H9 (cell line): ENCODE data around the gene SASS6. TPM values are rescaled to one million over a fixed set of nuclear protein-coding genes. Genes with fewer than 3 reads are reported as not detected.
A peak's percentile ranks its signal among the peaks of the same experiment; 100 is the strongest.

Experiments
- DNase-seq: peaks from one replicate; pipeline ENCODE4 v3.0.0-alpha.2; 2017
- H2AFZ ChIP-seq: one replicate; pipeline ENCODE4 v1.6.1; 2013; ENCODE audit warnings: mild to moderate bottlenecking, low read length, control low read depth, moderate library complexity
- H2AK5ac ChIP-seq: 2 replicates; pipeline ENCODE4 v1.6.1; 2013; ENCODE audit warnings: low read length, control low read depth, mixed read lengths; ENCODE audit not compliant: insufficient read length
- H2BK120ac ChIP-seq: one replicate; pipeline ENCODE4 v1.6.1; 2013; ENCODE audit warnings: low read depth, mild to moderate bottlenecking, low read length, control low read depth, inconsistent platforms; ENCODE audit not compliant: poor library complexity, severe bottlenecking
- H2BK12ac ChIP-seq: 2 replicates; pipeline ENCODE4 v1.6.1; 2013; ENCODE audit warnings: low read length, control low read depth, mixed read lengths, low read depth; ENCODE audit not compliant: insufficient read length
- H2BK15ac ChIP-seq: 2 replicates; pipeline ENCODE4 v1.6.1; 2013; ENCODE audit warnings: low read depth, low read length, control low read depth
- H2BK20ac ChIP-seq: one replicate; pipeline ENCODE4 v1.6.1; 2013; ENCODE audit warnings: low read depth, mild to moderate bottlenecking, low read length, control low read depth, inconsistent platforms; ENCODE audit not compliant: poor library complexity, severe bottlenecking
- H2BK5ac ChIP-seq: 2 replicates; pipeline ENCODE4 v1.6.1; 2013; ENCODE audit warnings: low read length, control low read depth, mixed read lengths; ENCODE audit not compliant: insufficient read length
- H3K14ac ChIP-seq: 2 replicates; pipeline ENCODE4 v1.6.1; 2013; ENCODE audit warnings: low read length, control low read depth; ENCODE audit not compliant: insufficient read depth
- H3K18ac ChIP-seq: 2 replicates; pipeline ENCODE4 v1.6.1; 2013; ENCODE audit warnings: low read depth, mild to moderate bottlenecking, mixed read lengths, low read length, control low read depth; ENCODE audit not compliant: insufficient read length
- H3K23ac ChIP-seq: 2 replicates; pipeline ENCODE4 v1.6.1; 2013; ENCODE audit warnings: low read length, control low read depth, mixed read lengths, low read depth; ENCODE audit not compliant: insufficient read length
- H3K23me2 ChIP-seq: 2 replicates; pipeline ENCODE4 v1.6.1; 2013; ENCODE audit warnings: low read depth, mild to moderate bottlenecking, mixed read lengths, low read length, control low read depth; ENCODE audit not compliant: insufficient read length, poor library complexity, severe bottlenecking
- H3K27ac ChIP-seq: 2 replicates; pipeline ENCODE4 v1.5.1; 2013; ENCODE audit warnings: low read length, control low read depth, mixed read lengths, low read depth; ENCODE audit not compliant: insufficient read length
- H3K27me3 ChIP-seq: 2 replicates; pipeline ENCODE4 v1.6.1; 2013; ENCODE audit warnings: low read length, control low read depth, inconsistent platforms; ENCODE audit not compliant: insufficient read depth
- H3K4ac ChIP-seq: 2 replicates; pipeline ENCODE4 v1.6.1; 2013; ENCODE audit warnings: low read depth, mild to moderate bottlenecking, control low read depth, inconsistent platforms, low read length, moderate library complexity
- H3K4me1 ChIP-seq: 2 replicates; pipeline ENCODE4 v1.6.1; 2013; ENCODE audit warnings: low read length, control low read depth, inconsistent platforms; ENCODE audit not compliant: insufficient read depth
- H3K4me2 ChIP-seq: 2 replicates; pipeline ENCODE4 v1.6.1; 2013; ENCODE audit warnings: low read length, control low read depth, mixed read lengths; ENCODE audit not compliant: insufficient read length, insufficient read depth
- H3K56ac ChIP-seq: 2 replicates; pipeline ENCODE4 v1.6.1; 2013; ENCODE audit warnings: low read depth, mild to moderate bottlenecking, mixed read lengths, low read length, control low read depth; ENCODE audit not compliant: insufficient read length
- H3K79me1 ChIP-seq: 2 replicates; pipeline ENCODE4 v1.6.1; 2013; ENCODE audit warnings: low read depth, mild to moderate bottlenecking, moderate library complexity, low read length, control low read depth, inconsistent platforms; ENCODE audit not compliant: insufficient read depth, poor library complexity, severe bottlenecking
- H3K79me2 ChIP-seq: 2 replicates; pipeline ENCODE4 v1.6.1; 2013; ENCODE audit warnings: low read length, control low read depth, inconsistent platforms; ENCODE audit not compliant: insufficient read depth
- H3K9ac ChIP-seq: 2 replicates; pipeline ENCODE4 v1.6.1; 2013; ENCODE audit warnings: low read length, control low read depth, mixed read lengths; ENCODE audit not compliant: insufficient read length; ENCODE audit errors: extremely low read depth
- H3K9me3 ChIP-seq: one replicate; pipeline ENCODE4 v1.6.1; 2013; ENCODE audit warnings: low read depth, low read length, inconsistent platforms; ENCODE audit not compliant: control insufficient read depth
- H3T11ph ChIP-seq: one replicate; pipeline ENCODE4 v1.6.1; 2013; ENCODE audit warnings: mild to moderate bottlenecking, low read length, control low read depth, inconsistent platforms
- H4K20me1 ChIP-seq: one replicate; pipeline ENCODE4 v1.6.1; 2013; ENCODE audit not compliant: control insufficient read depth, insufficient read length, insufficient read depth
- H4K5ac ChIP-seq: 2 replicates; pipeline ENCODE4 v1.6.1; 2013; ENCODE audit warnings: low read depth, mild to moderate bottlenecking, mixed read lengths, low read length, control low read depth; ENCODE audit not compliant: insufficient read length
- H4K8ac ChIP-seq: replicated peaks from 2 replicates; pipeline ENCODE4 v1.6.1; 2013; ENCODE audit warnings: low read length, control low read depth, mixed read lengths, low read depth; ENCODE audit not compliant: insufficient read length
- H4K91ac ChIP-seq: 2 replicates; pipeline ENCODE4 v1.6.1; 2013; ENCODE audit warnings: low read depth, mild to moderate bottlenecking, moderate library complexity, mixed read lengths, low read length, control low read depth; ENCODE audit not compliant: insufficient read length
- H3K27ac Mint-ChIP-seq, 3 experiments: 2 replicates in 2 of 3; 3 replicates in 1 of 3; pipeline ENCODE4 v1.8.0; 2020 to 2021; ENCODE audit warnings: mixed read lengths in 3 of 3, mild to moderate bottlenecking in 1 of 3, moderate library complexity in 1 of 3
- H3K27me3 Mint-ChIP-seq: 2 replicates; pipeline ENCODE4 v1.8.0; 2021; ENCODE audit warnings: low read depth, mild to moderate bottlenecking, moderate library complexity, mixed read lengths
- H3K36me3 Mint-ChIP-seq, 3 experiments: 2 replicates in 2 of 3; 3 replicates in 1 of 3; pipeline ENCODE4 v1.8.0; 2020 to 2021; ENCODE audit warnings: low read depth in 3 of 3, mixed read lengths in 3 of 3; ENCODE audit not compliant: insufficient read depth in 1 of 3
- H3K4me1 Mint-ChIP-seq, 2 experiments: 2 replicates each; pipeline ENCODE4 v1.8.0; 2020; ENCODE audit warnings: mixed read lengths in 2 of 2
- H3K4me3 Mint-ChIP-seq, 2 experiments: 2 replicates in 1 of 2; 3 replicates in 1 of 2; pipeline ENCODE4 v1.8.0; 2020 to 2021; ENCODE audit warnings: mild to moderate bottlenecking in 2 of 2, mixed read lengths in 2 of 2, moderate library complexity in 1 of 2
- H3K9me3 Mint-ChIP-seq, 2 experiments: 2 replicates in 1 of 2; 3 replicates in 1 of 2; pipeline ENCODE4 v1.8.0; 2020; ENCODE audit warnings: mild to moderate bottlenecking in 2 of 2, mixed read lengths in 2 of 2, moderate library complexity in 1 of 2
- WGBS: extraction: QIAGEN DNeasy Blood & Tissue Kit; methylation state at CpG from one replicate; pipeline ENCODE4 v1.1.7; 2013; ENCODE audit warnings: missing lambda C conversion rate, low lambda C conversion rate, mixed read lengths; ENCODE audit not compliant: insufficient read length; ENCODE audit errors: extremely low coverage; 5-methylcytosine and 5-hydroxymethylcytosine counted together
- total RNA-seq: library from RNA; stranded (reverse); gene quantifications from 2 replicates; pipeline ENCODE4 v1.2.1, GENCODE V29; 2021
- TF ChIP-seq, protein P1 (sequence below): fragments of 200-600 bp; sonication (generic); conservative IDR thresholded peaks from 3 replicates; pipeline ENCODE4 v1.8.0; 2021; ENCODE audit warnings: antibody characterized with exemption, mild to moderate bottlenecking

Gene SASS6
- total RNA-seq, 1 experiment from 2014 or later = 15.2 TPM

DNA sequence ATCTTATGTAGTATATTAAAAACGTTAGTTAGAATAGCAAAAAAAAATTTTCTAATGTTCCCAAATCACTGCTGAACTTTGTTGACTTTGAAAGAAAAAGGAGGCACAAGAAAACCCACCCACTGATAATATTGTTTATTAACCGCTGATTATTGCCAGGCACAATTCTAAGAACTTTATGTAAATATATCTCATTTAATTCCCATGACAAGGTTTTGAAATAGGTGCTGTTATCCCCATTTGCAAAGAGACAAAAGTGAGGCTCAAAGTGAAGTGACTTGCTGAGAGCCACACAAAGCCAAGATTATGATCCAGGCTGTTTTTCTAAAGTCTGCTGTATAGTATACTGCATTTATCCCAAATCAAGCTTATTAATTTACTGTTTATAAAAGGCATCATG lies 56.4 kb downstream of the SASS6 start:
- no peaks in the 10 kb centered on the region for H4K20me1 ChIP-seq
- Mint-ChIP-seq H3K27me3 (no peaks in the 10 kb centered on the region), H3K27ac (peak overlapping the region in 1 of 3 experiments; percentile 69; a peak in 1 of 7 replicates), H3K36me3 (peaks cover 21 to 63% (median 43%) of the 10 kb centered on the region in 3 experiments; a peak in 6 of 7 replicates), H3K4me1 (peaks cover 11 to 20% of the 10 kb centered on the region in 2 experiments), H3K9me3 (no peaks in the 10 kb centered on the region), H3K4me3 (no peak overlapping the region)
- no peak overlapping the region for H3K14ac ChIP-seq
- H3T11ph ChIP-seq = no peak overlapping the region
- no peaks in the 10 kb centered on the region for H3K4me1 ChIP-seq
- DNase-seq = no peak
- no peak overlapping the region for H3K18ac ChIP-seq
- no peak overlapping the region for H4K5ac ChIP-seq
- no peak overlapping the region for H2BK5ac ChIP-seq
- no peak overlapping the region for H2AK5ac ChIP-seq
- no peaks in the 10 kb centered on the region for H3K79me2 ChIP-seq
- H2AFZ ChIP-seq = no peak overlapping the region
- no peak overlapping the region for H4K91ac ChIP-seq
- H3K27me3 ChIP-seq = no peaks in the 10 kb centered on the region
- H3K79me1 ChIP-seq = no peaks in the 10 kb centered on the region
- no peak overlapping the region for H3K4me2 ChIP-seq
- no peak overlapping the region for H4K8ac ChIP-seq
- no peak overlapping the region for H3K56ac ChIP-seq
- H3K27ac ChIP-seq = no peak overlapping the region
- no peak overlapping the region for H2BK120ac ChIP-seq
- no peak overlapping the region for H2BK20ac ChIP-seq
- no peaks in the 10 kb centered on the region for H3K23me2 ChIP-seq
- no peak overlapping the region for H3K23ac ChIP-seq
- no peak overlapping the region for H2BK15ac ChIP-seq
- TF ChIP-seq, protein P1, sequence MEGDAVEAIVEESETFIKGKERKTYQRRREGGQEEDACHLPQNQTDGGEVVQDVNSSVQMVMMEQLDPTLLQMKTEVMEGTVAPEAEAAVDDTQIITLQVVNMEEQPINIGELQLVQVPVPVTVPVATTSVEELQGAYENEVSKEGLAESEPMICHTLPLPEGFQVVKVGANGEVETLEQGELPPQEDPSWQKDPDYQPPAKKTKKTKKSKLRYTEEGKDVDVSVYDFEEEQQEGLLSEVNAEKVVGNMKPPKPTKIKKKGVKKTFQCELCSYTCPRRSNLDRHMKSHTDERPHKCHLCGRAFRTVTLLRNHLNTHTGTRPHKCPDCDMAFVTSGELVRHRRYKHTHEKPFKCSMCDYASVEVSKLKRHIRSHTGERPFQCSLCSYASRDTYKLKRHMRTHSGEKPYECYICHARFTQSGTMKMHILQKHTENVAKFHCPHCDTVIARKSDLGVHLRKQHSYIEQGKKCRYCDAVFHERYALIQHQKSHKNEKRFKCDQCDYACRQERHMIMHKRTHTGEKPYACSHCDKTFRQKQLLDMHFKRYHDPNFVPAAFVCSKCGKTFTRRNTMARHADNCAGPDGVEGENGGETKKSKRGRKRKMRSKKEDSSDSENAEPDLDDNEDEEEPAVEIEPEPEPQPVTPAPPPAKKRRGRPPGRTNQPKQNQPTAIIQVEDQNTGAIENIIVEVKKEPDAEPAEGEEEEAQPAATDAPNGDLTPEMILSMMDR = no peak
- H3K9ac ChIP-seq = no peak overlapping the region
- no peak overlapping the region for H3K4ac ChIP-seq
- WGBS = no CpG with 5 or more reads among the region's 2 CpGs
- H2BK12ac ChIP-seq = no peak overlapping the region
- no peaks in the 10 kb centered on the region for H3K9me3 ChIP-seq
